Thoracic aorta (tissue), 2 donors: Measurements from ENCODE around the gene RIOK2. TPM values are rescaled to one million over a fixed set of nuclear protein-coding genes. Genes with fewer than 3 reads are reported as not detected.

Experiments used
- ATAC-seq: fragments of 150-250 bp; one replicate; pipeline ENCODE4 v1.8.0; 2017; ENCODE audit warnings: low read depth; ENCODE audit not compliant: insufficient number of reproducible peaks, low FRiP score
- DNase-seq: peaks from one replicate; pipeline ENCODE4 v3.0.0-alpha.2; 2020; ENCODE audit warnings: low spot score
- H3K27ac ChIP-seq, 2 donors: fragments of 200-600 bp; sonication (generic); 1 replicate in 1 of 2; 2 replicates in 1 of 2; pipeline ENCODE4 v1.5.1; 2016; ENCODE audit warnings: mild to moderate bottlenecking in 2 of 2, moderate library complexity in 2 of 2
- H3K27me3 ChIP-seq: fragments of 200-600 bp; sonication (generic); replicated peaks from 2 replicates; pipeline ENCODE4 v1.6.0; 2016; ENCODE audit warnings: mild to moderate bottlenecking; ENCODE audit not compliant: insufficient read depth
- H3K36me3 ChIP-seq: fragments of 200-600 bp; sonication (generic); one replicate; pipeline ENCODE4 v1.5.1; 2016
- H3K4me1 ChIP-seq, 2 donors: fragments of 200-600 bp; sonication (generic); 1 replicate in 1 of 2; 2 replicates in 1 of 2; pipeline versions ENCODE4 v1.5.1 to v1.6.0; 2016; ENCODE audit warnings: low read depth in 2 of 2, mild to moderate bottlenecking in 1 of 2; ENCODE audit not compliant: control insufficient read depth in 1 of 2
- H3K4me3 ChIP-seq: fragments of 200-600 bp; sonication (generic); 2 replicates; pipeline ENCODE4 v1.5.1; 2016; ENCODE audit warnings: mild to moderate bottlenecking
- H3K9me3 ChIP-seq: fragments of 200-600 bp; sonication (generic); 2 replicates; pipeline ENCODE4 v1.5.1; 2016
- total RNA-seq, 2 donors: library from RNA; depleted of rRNA; stranded (reverse); fragments of >200 nt; gene quantifications; one replicate each; pipeline versions ENCODE4 v1.1.0 to v1.2.3, GENCODE V29; 2016
- TF ChIP-seq, protein P1 (sequence below): fragments of 200-600 bp; sonication (generic); IDR thresholded peaks from one replicate; pipeline ENCODE4 v1.5.1; 2019; ENCODE audit warnings: antibody characterized with exemption

Gene RIOK2
- total RNA-seq, 2 donors from 2014 or later, result 10.4 to 33.5 TPM

DNA sequence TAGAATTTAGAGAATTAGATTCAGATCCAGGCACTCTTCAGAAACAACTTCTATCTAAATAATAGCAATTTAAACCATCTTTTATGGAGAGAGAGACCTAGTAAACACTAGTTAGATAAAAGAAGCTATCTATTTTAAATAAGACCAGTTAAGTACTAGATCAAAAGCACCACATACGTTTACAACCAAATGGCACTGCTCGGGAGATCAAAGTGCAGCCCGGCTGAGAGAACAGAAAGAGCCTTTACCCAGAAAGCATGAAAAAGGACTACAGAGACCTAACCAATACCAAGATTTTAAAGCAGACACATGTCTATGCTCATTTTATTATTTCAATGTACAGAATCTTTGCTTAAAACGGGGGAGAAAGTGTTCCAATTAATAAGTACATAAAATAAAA is 71.4 kb downstream of the RIOK2 start:
- no peaks in the 10 kb centered on the region for H3K4me1 ChIP-seq
- H3K4me3 ChIP-seq, result no peak overlapping the region
- ATAC-seq (no peak), DNase-seq (no peak)
- H3K27me3 ChIP-seq, result no peaks in the 10 kb centered on the region
- H3K27ac ChIP-seq, result no peak overlapping the region
- TF ChIP-seq, protein P1, sequence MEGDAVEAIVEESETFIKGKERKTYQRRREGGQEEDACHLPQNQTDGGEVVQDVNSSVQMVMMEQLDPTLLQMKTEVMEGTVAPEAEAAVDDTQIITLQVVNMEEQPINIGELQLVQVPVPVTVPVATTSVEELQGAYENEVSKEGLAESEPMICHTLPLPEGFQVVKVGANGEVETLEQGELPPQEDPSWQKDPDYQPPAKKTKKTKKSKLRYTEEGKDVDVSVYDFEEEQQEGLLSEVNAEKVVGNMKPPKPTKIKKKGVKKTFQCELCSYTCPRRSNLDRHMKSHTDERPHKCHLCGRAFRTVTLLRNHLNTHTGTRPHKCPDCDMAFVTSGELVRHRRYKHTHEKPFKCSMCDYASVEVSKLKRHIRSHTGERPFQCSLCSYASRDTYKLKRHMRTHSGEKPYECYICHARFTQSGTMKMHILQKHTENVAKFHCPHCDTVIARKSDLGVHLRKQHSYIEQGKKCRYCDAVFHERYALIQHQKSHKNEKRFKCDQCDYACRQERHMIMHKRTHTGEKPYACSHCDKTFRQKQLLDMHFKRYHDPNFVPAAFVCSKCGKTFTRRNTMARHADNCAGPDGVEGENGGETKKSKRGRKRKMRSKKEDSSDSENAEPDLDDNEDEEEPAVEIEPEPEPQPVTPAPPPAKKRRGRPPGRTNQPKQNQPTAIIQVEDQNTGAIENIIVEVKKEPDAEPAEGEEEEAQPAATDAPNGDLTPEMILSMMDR, result no peak
- no peaks in the 10 kb centered on the region for H3K36me3 ChIP-seq
- no peaks in the 10 kb centered on the region for H3K9me3 ChIP-seq

DNA sequence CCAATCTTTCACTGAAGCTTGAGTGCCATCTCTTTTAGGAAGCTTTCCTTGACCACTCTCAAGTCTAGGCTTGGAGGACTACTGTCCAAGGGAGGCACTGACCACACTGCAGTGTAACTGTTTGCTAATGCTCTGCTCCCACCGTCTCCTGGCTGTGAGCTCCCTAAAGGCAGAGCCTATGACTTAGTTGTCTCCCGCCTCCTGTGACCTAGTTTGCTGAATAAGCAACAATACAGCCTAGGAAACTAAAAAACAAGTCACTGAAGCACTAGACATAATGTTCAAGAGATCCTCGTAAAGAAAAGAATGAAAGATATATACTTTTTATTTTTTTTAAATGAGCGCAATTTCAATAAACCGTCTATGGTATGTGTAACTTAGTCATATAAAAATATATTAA is 72.0 kb downstream of the RIOK2 start:
- Histone ChIP-seq H3K36me3 (no peaks in the 10 kb centered on the region), H3K9me3 (no peaks in the 10 kb centered on the region), H3K4me3 (no peak overlapping the region), H3K4me1 (no peaks in the 10 kb centered on the region), H3K27me3 (no peaks in the 10 kb centered on the region), H3K27ac (no peak overlapping the region)
- ATAC-seq (no peak), DNase-seq (no peak)
- TF ChIP-seq, protein P1, result no peak

Other genes with a start within 250 kb of the RIOK2 start
- 10 to 100 TPM; 55.0 to 74.6 TPM for gene LNPEP, start 247.2 kb downstream of the RIOK2 start, total RNA-seq
- not detected for gene LIX1, start 40.6 kb downstream of the RIOK2 start, total RNA-seq